Muscle layer of colon (tissue), 2 donors: ENCODE measurements around the gene CTDSPL2.
"Not testable (repeated sequence)": the region's sequence is repeated elsewhere in the genome, so short reads cannot be mapped to it uniquely, and the experiment has no call there.

Experiments used
- H3K27ac ChIP-seq: one replicate; pipeline ENCODE4 v1.7.0; 2013; ENCODE audit warnings: low read depth, mild to moderate bottlenecking, low read length, moderate library complexity
- H3K27me3 ChIP-seq, 2 donors: one replicate each; pipeline ENCODE4 v1.7.0; 2013; ENCODE audit warnings: low read length in 2 of 2, mild to moderate bottlenecking in 2 of 2; ENCODE audit not compliant: insufficient read depth in 2 of 2, control insufficient read depth in 1 of 2
- H3K36me3 ChIP-seq: one replicate; pipeline ENCODE4 v1.7.0; 2013; ENCODE audit warnings: mild to moderate bottlenecking, low read length; ENCODE audit not compliant: insufficient read depth
- H3K4me1 ChIP-seq: one replicate; pipeline ENCODE4 v1.7.0; 2013; ENCODE audit warnings: mild to moderate bottlenecking, low read length; ENCODE audit not compliant: insufficient read depth
- H3K4me3 ChIP-seq, 2 donors: one replicate each; pipeline ENCODE4 v1.7.0; 2013; ENCODE audit warnings: low read length in 2 of 2, low read depth in 1 of 2, mild to moderate bottlenecking in 1 of 2, moderate library complexity in 1 of 2
- H3K9ac ChIP-seq: one replicate; pipeline ENCODE4 v1.7.0; 2013; ENCODE audit warnings: low read length
- H3K9me3 ChIP-seq: one replicate; pipeline ENCODE4 v1.7.0; 2013; ENCODE audit warnings: mild to moderate bottlenecking, low read length
- donor health status: abdominal sarcoma.
- donor health status: Adenocarcinoma of cecum.

CTDSPL2 gene

DNA sequence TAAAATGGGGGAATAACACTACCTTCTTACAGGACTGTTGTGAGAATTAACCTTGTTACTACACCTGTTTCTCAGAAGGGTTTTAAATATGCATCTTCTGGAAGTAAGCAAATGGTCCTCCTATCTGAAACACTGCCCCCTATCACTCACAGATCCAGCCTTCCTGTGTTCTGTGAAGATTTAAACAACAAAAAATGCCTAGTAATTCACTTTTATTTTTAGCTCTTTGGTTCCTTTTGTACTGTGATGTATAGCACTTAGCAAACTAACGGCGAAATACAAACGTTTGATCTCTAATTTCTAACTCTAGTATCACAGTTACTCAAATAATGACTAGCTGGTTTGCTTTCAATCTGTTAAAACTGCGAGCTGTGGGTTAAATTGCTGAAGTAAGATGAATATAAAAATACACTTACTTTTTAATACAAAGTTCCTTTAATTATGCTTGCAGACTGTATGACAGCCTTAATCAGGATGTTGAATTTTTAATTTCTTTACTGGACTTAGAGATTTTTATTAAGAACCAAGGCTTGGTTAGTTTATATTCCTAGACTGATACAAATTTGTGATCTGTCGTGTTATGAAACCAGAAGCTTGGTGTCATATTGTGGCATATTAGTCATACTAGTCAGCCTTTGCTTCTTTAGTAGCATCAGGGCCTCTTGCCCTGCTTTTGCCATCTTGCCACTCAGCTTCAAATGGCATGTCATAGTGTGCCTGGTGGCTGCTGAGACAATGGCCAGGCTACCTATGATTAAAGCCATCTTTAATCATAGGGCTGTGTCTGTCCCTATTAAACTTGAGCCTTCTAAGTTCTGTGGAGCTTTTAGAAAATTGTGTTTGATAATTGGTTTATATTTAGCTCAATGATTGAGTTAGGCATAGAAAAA, 118.7 kb downstream of the CTDSPL2 start:
- Histone ChIP-seq H3K9ac (no peak overlapping the region), H3K9me3 (no peaks in the 10 kb centered on the region), H3K27me3 (no peaks in the 10 kb centered on the region), H3K27ac (no peak overlapping the region), H3K36me3 (peaks cover 8% of the 10 kb centered on the region), H3K4me1 (peaks cover 37% of the 10 kb centered on the region), H3K4me3 (no peak overlapping the region)

DNA sequence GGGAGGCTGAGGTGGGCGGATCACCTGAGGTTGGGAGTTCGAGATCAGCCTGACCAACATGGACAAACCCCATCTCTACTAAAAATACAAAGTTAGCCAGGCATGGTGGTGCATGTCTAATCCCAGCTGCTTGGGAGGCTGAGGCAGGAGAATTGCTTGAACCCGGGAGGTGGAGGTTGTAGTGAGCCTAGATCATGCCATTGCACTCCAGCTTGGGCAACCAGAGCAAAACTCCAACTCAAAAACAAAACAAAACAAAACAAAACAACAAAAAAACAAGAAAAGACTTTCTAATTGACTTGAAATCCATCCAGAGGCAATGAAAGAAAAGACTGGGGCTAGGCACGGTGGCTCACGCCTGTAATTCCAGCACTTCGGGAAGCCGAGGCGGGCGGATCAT, 121.7 kb downstream of the CTDSPL2 start:
- Histone ChIP-seq H3K4me1 (peaks cover 10% of the 10 kb centered on the region), H3K36me3 (peaks cover 26% of the 10 kb centered on the region)
- H3K4me3 ChIP-seq, H3K27ac ChIP-seq, H3K27me3 ChIP-seq, H3K9me3 ChIP-seq, H3K9ac ChIP-seq: not testable (repeated sequence)

DNA sequence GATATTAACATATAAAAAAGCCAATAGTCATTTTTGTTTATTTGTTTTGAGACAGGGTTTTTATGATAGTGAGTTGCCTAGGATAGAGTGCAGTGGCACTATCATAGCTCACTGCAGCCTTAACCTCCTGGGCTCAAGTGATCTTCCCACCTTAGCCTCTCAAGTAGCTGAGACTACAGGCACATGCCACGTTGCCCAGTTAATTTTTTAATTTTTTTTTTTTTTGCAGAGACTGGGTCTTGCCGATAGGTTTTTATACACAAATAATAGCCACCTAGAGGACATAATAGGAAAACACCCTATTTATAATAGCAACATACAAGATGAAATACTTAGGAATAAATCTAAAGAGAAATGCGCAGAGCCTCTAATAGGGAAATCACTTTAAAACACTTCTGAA, 122.8 kb downstream of the CTDSPL2 start:
- H3K9me3 ChIP-seq: no peaks in the 10 kb centered on the region
- H3K36me3 ChIP-seq: peaks cover 36% of the 10 kb centered on the region
- no peak overlapping the region for H3K27ac ChIP-seq
- H3K4me1 ChIP-seq: peaks cover 12% of the 10 kb centered on the region
- H3K9ac ChIP-seq: no peak overlapping the region
- no peak overlapping the region for H3K4me3 ChIP-seq
- no peaks in the 10 kb centered on the region for H3K27me3 ChIP-seq

DNA sequence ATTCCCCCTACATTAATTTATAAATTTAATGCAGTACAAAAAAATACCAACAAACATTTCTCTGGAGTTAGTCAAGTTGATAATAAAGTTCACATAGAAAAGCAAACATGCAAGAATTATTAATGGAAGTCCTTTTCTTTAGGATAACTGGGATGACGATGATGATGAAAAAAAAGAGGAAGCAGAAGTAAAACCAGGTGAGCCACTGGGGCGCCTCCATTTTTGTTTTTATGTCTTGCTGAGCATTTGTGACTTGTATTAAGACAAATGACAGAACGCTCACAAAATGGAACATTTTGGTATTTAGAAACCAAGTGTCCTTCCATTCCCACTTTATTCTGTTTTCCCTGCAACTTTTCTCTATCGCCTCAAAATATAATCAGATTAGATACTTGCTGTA, 123.3 kb downstream of the CTDSPL2 start:
- no peak overlapping the region for H3K4me3 ChIP-seq
- H3K36me3 ChIP-seq: peaks cover 40% of the 10 kb centered on the region
- H3K9ac ChIP-seq: no peak overlapping the region
- no peak overlapping the region for H3K27ac ChIP-seq
- peaks cover 12% of the 10 kb centered on the region for H3K4me1 ChIP-seq
- H3K27me3 ChIP-seq: no peaks in the 10 kb centered on the region
- H3K9me3 ChIP-seq: no peaks in the 10 kb centered on the region

GRCh38 chr15:44554934-44555723, 127.7 kb downstream of the CTDSPL2 start:
- Histone ChIP-seq H3K36me3 (peaks cover 74% of the 10 kb centered on the region), H3K4me1 (peaks cover 4% of the 10 kb centered on the region), H3K9ac (no peak overlapping the region), H3K4me3 (no peak overlapping the region), H3K9me3 (no peaks in the 10 kb centered on the region), H3K27me3 (no peaks in the 10 kb centered on the region), H3K27ac (no peak overlapping the region)

DNA sequence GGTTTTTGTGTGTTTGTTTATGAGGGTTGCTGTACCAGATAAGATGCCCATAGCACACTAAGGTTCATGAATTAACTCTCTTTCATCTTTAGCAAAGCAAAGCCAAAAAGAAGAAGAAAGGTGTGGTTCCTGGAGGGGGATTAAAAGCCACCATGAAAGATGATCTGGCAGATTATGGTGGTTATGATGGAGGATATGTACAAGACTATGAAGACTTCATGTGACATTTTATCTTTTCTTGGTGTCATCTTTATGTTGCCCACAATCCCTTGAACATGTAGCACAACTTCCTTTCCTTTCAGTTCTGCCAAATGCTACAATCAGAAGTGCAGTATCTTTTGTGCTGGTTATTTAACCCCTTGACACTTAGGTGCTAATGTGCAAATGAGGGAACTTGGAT, 133.5 kb downstream of the CTDSPL2 start:
- not testable (repeated sequence) for H3K27me3 ChIP-seq, H3K9me3 ChIP-seq, H3K4me3 ChIP-seq, H3K27ac ChIP-seq, H3K4me1 ChIP-seq, H3K9ac ChIP-seq
- H3K36me3 ChIP-seq: peaks cover 75% of the 10 kb centered on the region

GRCh38 chr15:44565387-44566154, 138.1 kb downstream of the CTDSPL2 start:
- Histone ChIP-seq H3K36me3 (peaks cover 65% of the 10 kb centered on the region), H3K9ac (no peak overlapping the region), H3K4me3 (no peak overlapping the region), H3K9me3 (peaks cover 4% of the 10 kb centered on the region), H3K27me3 (no peaks in the 10 kb centered on the region), H3K27ac (no peak overlapping the region), H3K4me1 (no peaks in the 10 kb centered on the region)

DNA sequence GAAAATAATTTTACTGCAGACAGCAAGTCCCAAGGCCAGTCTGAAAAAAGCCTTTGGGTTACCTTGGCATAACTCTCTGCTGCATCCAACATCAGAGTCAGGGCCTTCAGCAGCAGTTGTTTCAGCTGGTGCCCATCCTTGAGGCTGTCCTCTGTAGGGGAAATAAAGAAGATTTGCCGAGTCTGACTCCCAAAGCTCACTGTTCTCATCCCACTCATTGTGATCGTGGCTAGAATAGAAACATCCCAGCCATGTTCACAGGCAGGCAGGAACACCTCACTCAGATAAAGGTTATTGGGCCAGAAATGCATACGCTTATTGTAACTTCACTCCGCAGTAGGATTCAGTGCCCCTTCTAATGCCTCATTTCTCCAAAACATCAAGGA, 138.7 kb downstream of the CTDSPL2 start:
- Histone ChIP-seq H3K27ac (no peak overlapping the region), H3K27me3 (no peaks in the 10 kb centered on the region), H3K4me3 (no peak overlapping the region), H3K9ac (no peak overlapping the region), H3K4me1 (no peaks in the 10 kb centered on the region), H3K9me3 (peaks cover 4% of the 10 kb centered on the region), H3K36me3 (peaks cover 66% of the 10 kb centered on the region)

DNA sequence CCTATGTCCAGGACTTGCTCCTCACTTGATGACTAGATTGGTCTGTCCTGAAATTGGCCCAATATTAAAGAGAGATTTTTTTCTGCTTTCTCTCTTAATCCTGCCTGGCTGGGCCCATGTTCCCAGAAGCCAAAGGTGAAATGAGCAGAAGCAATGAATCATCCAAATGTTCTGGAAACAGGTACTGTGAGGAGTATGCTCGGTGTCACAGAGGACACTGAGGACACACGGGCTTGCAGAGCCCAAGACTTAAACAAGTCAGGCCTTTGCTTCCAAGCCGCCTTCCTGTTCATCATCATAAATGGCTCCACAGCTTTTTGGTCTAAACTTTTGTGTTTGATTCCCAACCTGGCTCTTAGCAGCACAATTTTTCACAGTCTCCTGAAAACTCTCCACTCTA, 140.9 kb downstream of the CTDSPL2 start:
- Histone ChIP-seq H3K27me3 (no peaks in the 10 kb centered on the region), H3K9me3 (peaks cover 4% of the 10 kb centered on the region), H3K4me1 (no peaks in the 10 kb centered on the region), H3K9ac (no peak overlapping the region), H3K4me3 (no peak overlapping the region), H3K36me3 (peaks cover 67% of the 10 kb centered on the region), H3K27ac (no peak overlapping the region)

- Histone ChIP-seq H3K27me3 (no peaks in the 10 kb centered on the region), H3K9me3 (peaks cover 4% of the 10 kb centered on the region), H3K4me1 (no peaks in the 10 kb centered on the region), H3K36me3 (peaks cover 63% of the 10 kb centered on the region), H3K27ac (no peak overlapping the region), H3K9ac (no peak overlapping the region), H3K4me3 (no peak overlapping the region)
These were observed 141.9 kb downstream of the CTDSPL2 start for GRCh38 chr15:44569316-44569715.

DNA sequence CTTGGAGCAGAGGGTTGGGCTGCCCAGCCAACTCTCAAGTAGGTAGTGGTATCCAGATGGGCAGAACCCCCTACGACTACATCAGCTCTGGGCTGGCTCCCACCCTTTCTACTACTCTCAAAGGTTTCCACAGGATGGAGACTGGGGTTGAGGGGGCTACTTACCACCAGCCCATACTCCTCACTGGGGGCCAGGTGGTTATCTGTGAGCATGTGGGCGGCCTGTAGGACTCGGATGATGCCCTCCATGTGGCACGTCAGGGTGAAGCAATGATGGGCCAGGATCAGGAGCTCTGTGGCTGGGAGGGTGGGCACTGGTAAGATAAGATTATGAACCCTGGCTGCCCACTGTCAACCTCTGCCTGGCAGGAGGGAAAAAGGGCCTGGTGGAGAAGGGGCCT, 142.9 kb downstream of the CTDSPL2 start:
- no peaks in the 10 kb centered on the region for H3K4me1 ChIP-seq
- no peak overlapping the region for H3K27ac ChIP-seq
- H3K4me3 ChIP-seq: no peak overlapping the region
- no peak overlapping the region for H3K9ac ChIP-seq
- peaks cover 62% of the 10 kb centered on the region for H3K36me3 ChIP-seq
- no peaks in the 10 kb centered on the region for H3K9me3 ChIP-seq
- no peaks in the 10 kb centered on the region for H3K27me3 ChIP-seq
